ENCODE data around the gene PAH.

Gene PAH

GRCh38 chr12:102951841-102952240, 34.8 kb upstream of the PAH start:
- no peak for TF ChIP-seq CTCF (IDR thresholded peaks at IDR 0.05)
- H3K4me1 ChIP-seq: no peaks in the 10 kb centered on the region
- H3K9ac ChIP-seq: no peak overlapping the region
- H3K36me3 ChIP-seq (ENCODE audit: control insufficient read depth, insufficient read depth, low read length): no peaks in the 10 kb centered on the region
- H3K4me3 ChIP-seq (ENCODE audit: low read depth, low read length): no peak overlapping the region
- H2AFZ ChIP-seq: no peak overlapping the region
- no peaks in the 10 kb centered on the region for H3K9me3 ChIP-seq (ENCODE audit: control insufficient read depth, low read length)
- H3K4me2 ChIP-seq (ENCODE audit: low read length): no peak overlapping the region
- no peak overlapping the region for H3K27ac ChIP-seq
- no peaks in the 10 kb centered on the region for H3K79me2 ChIP-seq
- peaks cover 9% of the 10 kb centered on the region for H3K27me3 ChIP-seq (ENCODE audit: control insufficient read depth, insufficient read depth, low read length)

- no peak overlapping the region for H3K27ac ChIP-seq
- TF ChIP-seq CTCF (IDR thresholded peaks at IDR 0.05): no peak
- no peak overlapping the region for H2AFZ ChIP-seq
- H3K36me3 ChIP-seq (ENCODE audit: control insufficient read depth, insufficient read depth, low read length): no peaks in the 10 kb centered on the region
- no peak overlapping the region for H3K4me3 ChIP-seq (ENCODE audit: low read depth, low read length)
- no peaks in the 10 kb centered on the region for H3K79me2 ChIP-seq
- H3K9ac ChIP-seq: no peak overlapping the region
- H3K4me1 ChIP-seq: no peaks in the 10 kb centered on the region
- H3K9me3 ChIP-seq (ENCODE audit: control insufficient read depth, low read length): no peaks in the 10 kb centered on the region
- no peak overlapping the region for H3K4me2 ChIP-seq (ENCODE audit: low read length)
- H3K27me3 ChIP-seq (ENCODE audit: control insufficient read depth, insufficient read depth, low read length): peaks cover 6% of the 10 kb centered on the region
These were observed 34.0 kb upstream of the PAH start for GRCh38 chr12:102950950-102951619.

- H3K79me2 ChIP-seq: no peaks in the 10 kb centered on the region
- TF ChIP-seq CTCF (IDR thresholded peaks at IDR 0.05): no peak
- H3K9ac ChIP-seq: no peak overlapping the region
- H3K36me3 ChIP-seq (ENCODE audit: control insufficient read depth, insufficient read depth, low read length): no peaks in the 10 kb centered on the region
- H3K4me3 ChIP-seq (ENCODE audit: low read depth, low read length): no peak overlapping the region
- peaks cover 3% of the 10 kb centered on the region for H3K27me3 ChIP-seq (ENCODE audit: control insufficient read depth, insufficient read depth, low read length)
- H3K4me1 ChIP-seq: no peaks in the 10 kb centered on the region
- no peak overlapping the region for H3K4me2 ChIP-seq (ENCODE audit: low read length)
- no peak overlapping the region for H2AFZ ChIP-seq
- H3K9me3 ChIP-seq (ENCODE audit: control insufficient read depth, low read length): no peaks in the 10 kb centered on the region
- H3K27ac ChIP-seq: no peak overlapping the region
These were observed 33.3 kb upstream of the PAH start for GRCh38 chr12:102950107-102950949.

- H3K4me3 ChIP-seq (ENCODE audit: low read depth, low read length): no peak overlapping the region
- peak; percentile 83 for TF ChIP-seq CTCF (IDR thresholded peaks at IDR 0.05)
- no peak overlapping the region for H3K27ac ChIP-seq
- H3K9ac ChIP-seq: no peak overlapping the region
- H2AFZ ChIP-seq: no peak overlapping the region
- H3K4me2 ChIP-seq (ENCODE audit: low read length): no peak overlapping the region
- H3K79me2 ChIP-seq: no peaks in the 10 kb centered on the region
- peaks cover 3% of the 10 kb centered on the region for H3K27me3 ChIP-seq (ENCODE audit: control insufficient read depth, insufficient read depth, low read length)
- H3K9me3 ChIP-seq (ENCODE audit: control insufficient read depth, low read length): no peaks in the 10 kb centered on the region
- H3K4me1 ChIP-seq: no peaks in the 10 kb centered on the region
- no peaks in the 10 kb centered on the region for H3K36me3 ChIP-seq (ENCODE audit: control insufficient read depth, insufficient read depth, low read length)
These were observed 31.9 kb upstream of the PAH start for GRCh38 chr12:102948941-102949352.

Data from parathyroid adenoma (tissue), 2 donors.